ENCODE measurements around the gene USP46.

USP46 gene, protein sequence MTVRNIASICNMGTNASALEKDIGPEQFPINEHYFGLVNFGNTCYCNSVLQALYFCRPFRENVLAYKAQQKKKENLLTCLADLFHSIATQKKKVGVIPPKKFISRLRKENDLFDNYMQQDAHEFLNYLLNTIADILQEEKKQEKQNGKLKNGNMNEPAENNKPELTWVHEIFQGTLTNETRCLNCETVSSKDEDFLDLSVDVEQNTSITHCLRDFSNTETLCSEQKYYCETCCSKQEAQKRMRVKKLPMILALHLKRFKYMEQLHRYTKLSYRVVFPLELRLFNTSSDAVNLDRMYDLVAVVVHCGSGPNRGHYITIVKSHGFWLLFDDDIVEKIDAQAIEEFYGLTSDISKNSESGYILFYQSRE

DNA sequence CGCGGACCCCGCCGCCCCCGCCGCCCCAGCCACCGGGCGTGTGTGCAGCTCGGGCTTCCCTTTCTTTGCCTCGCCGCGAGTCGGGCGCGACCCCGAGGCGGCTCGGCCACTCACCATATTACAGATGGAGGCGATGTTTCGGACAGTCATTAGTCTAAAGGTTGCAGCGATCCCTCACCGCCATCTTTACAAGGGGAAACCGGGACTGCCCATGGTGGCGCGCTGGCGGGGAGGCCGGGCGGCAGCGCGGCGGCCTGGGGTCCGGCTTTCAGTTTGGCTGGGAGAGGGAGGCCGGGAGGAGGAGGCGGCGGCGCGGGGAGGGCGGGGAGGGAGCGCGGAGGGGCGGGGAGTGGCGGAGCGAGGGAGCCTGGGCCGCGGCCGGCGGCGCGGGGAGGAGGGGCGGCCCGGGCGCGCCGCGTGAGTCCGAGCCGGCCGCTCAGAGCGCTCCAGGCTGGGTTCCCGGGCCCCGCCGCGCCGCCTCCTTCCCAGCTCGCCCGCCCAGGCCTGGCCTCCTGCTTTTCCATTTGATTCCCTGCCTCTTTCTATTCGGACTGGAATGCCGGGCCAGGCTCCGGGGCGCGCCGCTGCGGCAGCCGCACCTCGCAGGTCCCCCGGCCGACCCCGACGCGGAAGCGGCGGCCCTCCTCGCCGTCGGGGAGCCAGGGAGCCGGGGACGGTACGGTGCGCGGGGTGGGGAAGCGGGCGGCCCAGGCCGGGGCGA is at the start of gene USP46:
Gene USP46 (minus strand): TSS at position 301 of the 721 bp plus-strand sequence. CDS start 151 bp downstream, at position 150.
- peak; percentile 33 to 41 for DNase-seq (ENCODE audit: low read depth in 2 of 2)

DNA sequence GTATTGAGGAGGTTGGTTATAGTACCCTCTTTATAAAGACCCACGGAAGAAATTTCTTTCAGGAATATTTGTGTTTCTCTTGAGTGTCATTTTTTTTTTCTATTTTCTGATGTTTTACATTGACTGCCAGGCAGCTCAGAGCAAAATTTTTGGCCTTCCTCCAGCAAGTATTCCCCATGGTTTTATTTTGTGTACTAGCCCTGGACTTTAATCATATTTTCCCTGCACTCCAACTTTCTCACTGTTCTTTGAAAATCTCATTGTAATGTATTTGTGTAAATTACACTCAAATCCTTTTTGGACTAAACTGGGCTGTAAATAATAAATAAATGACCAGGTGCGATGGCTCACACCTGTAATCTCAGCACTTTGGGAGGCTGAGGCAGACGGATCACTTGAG is 45.6 kb upstream of the USP46 start:
- DNase-seq (ENCODE audit: low read depth in 2 of 2) = no peak

DNA sequence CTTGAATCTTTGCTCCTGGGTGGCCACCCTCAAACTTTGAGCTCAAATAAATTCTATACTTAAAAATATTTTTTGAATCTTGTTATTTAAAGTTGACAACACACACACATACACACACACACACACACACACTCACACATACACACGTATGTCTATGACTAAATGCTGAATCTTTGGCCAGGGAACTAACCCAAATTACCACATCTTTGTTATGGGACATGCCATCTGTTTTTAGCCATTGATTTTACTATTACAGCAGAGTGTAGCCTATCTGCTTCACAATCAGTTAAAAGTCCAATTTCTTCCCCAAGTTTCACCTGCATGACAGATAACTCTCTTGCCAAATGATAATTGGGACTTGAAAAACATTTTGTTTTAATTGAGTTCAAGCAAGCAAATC is 45.0 kb upstream of the USP46 start:
- no peak for DNase-seq (ENCODE audit: low read depth in 2 of 2)

DNA sequence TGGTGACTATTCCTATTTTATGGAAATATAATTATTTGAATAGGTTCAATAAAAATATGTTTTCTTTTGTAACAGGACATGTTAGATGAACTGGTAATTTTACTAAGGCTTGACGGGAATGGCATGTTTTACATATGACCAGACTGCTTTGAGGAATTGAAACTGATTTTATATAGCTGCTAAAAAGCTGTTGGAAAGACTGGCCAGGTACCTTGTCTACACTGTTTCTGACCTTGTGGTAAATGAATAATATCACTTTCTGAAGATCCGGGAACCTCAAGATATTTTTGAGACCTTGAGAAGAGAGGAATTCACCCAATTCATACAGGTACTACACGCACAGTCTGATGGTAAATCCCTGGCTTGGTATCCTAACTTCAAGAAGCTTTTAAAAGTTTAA is 42.1 kb upstream of the USP46 start:
- DNase-seq (ENCODE audit: low read depth in 2 of 2) = no peak

DNA sequence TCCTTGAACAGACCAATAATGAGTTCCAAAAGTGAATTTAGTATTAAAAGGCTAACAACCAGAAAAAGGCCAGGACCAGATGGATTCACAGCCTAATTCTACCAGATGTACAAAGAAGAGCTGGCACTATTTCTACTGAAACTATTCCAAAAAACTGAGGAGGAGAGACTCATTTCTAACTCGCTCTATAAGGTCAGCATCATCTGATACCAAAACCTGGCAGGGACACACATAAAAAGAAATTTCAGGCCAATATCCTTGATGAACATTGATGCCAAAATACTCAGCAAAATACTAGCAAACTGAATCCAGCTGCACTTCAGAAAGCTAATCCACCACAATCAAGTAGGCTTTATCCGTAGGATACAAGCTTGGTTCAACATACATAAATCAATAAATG is 35.8 kb upstream of the USP46 start:
- DNase-seq (ENCODE audit: low read depth in 2 of 2) = no peak

DNA sequence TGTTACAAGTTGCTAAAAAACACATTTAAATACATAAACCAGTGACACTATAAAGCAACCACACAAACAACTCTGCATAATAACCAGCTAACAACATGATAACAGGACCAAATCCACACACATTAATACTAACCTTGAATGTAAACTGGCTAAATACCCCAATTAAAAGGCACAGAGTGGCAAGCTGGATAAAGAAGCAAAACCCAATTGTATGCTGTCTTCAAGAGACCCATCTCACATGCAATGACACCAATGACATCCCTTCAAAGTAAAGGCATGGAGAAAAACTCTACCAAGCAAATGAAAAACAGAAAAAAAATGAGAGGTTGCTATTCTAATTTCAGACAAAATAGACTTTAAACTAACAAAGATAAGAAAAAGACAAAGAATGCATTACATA is 34.4 kb upstream of the USP46 start:
- DNase-seq (ENCODE audit: low read depth in 2 of 2) = no peak

DNA sequence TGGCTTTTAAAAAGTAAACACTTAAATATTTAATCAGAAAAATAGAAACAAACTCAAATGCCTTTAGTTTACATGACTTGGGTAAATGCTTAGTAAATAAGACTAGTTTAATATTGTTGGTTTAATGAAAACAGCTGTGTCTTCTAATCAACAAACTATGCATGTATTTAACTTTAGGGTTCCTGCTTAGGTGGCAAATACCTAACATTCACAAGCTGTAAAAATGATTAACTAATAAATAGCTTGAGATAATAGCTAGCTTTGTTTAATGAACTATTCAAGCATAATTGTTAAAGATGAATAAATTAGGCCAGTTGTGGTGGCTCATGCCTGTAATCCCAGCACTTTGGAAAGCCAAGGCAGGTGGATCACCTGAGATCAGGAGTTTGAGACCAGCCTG is 30.0 kb upstream of the USP46 start:
- DNase-seq (ENCODE audit: low read depth in 2 of 2) = no peak

DNA sequence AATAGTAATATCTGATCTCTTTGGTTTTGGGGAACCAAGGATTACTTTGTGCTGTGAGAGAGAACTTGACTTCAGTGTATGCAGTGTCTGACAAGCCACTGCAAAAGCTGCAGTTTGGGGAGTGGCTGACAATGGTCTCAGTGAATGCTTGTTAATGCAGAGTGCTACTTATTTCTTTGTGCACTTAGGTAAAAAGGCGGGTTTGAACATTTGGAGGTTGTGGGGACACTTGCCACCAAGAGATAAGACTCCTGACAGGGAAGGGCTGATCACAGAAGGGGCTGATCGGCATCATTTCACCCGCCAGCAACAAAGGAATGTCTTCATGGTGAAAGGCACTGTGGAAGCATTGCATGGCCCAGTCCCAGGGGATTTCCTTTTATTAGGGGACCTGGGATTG is 28.6 kb upstream of the USP46 start:
- no peak for DNase-seq (ENCODE audit: low read depth in 2 of 2)

DNA sequence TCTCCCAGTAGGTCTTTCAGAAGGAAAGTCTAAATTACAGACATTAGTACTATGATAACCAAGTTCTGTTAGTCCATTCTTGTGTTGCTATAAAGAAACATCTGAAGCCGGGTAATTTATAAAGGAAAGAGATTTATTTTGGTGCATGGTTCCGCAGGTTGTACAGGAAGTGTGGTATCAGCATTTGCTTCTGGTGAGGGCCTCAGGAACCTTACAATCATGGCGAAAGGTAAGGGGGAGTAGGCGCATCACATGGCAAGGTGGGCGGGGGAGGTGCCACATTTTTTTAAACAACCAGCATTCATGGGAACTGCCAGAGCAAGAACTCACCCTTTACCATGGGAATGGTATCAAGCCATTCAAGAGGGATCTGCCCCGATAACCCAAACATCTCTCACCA is 26.2 kb upstream of the USP46 start:
- DNase-seq (ENCODE audit: low read depth in 2 of 2) = no peak

DNA sequence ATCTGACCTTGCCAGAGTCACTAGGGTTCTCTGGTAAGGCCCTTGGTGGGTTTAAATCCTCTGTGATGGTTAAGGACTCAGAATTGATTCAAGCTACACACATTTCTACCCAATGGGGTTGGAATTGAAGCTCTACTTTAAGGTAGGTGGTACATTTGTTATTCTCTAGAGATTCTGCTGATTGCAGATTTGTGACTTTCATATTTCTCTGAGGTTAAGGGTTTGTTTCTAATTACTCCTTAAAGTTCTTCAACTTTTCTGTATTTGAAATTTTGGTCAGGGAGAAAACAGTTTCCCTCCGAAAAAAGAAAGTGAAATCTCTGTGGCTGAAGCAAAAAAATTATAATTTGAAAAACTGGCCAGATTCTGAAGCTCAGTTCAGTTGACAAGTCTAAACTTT is 25.8 kb upstream of the USP46 start:
- no peak for DNase-seq (ENCODE audit: low read depth in 2 of 2)

DNA sequence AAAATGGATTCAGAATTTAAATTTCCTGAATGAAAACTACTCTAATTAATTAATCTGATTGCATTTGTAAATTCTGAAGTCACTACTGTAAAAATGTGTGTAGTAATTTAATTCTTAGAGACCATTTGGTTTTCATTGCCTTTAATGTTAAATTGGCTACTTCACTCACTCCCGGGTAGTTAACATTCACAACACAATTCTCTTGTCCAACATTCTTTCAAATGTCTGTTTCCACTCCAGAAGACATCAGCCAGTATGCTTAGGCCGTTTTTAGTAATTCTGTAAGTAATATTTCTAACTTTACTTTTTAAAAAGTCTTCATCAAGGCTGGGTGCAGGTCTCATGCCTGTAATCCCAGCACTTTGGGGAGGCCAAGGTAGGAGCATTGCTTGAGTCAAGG is 21.3 kb upstream of the USP46 start:
- no peak for DNase-seq (ENCODE audit: low read depth in 2 of 2)

DNA sequence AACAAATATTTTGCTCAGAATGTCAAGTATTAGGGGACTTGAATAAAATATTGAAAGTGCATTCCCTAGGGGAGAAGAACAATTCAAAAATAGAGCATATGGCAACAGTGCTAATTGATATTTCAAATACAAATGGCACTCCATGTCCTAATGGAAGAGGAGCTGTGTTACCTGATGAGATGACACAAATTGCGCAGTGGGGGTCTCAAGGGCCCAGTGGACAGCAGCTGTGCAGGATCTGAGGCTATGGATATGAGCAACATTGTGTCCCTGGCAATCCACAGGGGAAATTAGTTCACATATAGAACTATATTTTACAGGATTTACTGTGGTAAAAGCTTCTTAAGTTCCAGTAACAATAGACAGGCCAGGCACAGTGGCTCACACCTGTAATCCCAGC is 17.4 kb upstream of the USP46 start:
- no peak for DNase-seq (ENCODE audit: low read depth in 2 of 2)

DNA sequence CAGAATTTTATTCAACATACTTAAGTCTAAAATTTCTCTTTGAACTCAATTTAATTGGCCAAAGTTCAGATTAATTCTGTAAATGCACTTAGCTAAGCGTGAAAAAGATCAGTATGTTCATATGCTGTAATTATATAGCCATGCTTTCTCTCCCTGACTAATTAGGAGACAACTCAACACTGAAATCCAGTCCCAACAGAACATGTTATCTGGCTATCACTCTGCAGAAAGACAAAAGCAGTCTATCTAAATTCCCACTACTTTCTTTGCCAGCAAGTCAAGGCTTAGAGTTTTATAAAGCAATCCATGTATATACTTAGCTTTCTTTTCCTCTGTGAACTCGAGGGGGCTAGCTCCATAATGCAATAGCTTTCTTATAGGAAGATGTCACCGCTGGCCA is 16.0 kb upstream of the USP46 start:
- DNase-seq (ENCODE audit: low read depth in 2 of 2) = no peak

DNA sequence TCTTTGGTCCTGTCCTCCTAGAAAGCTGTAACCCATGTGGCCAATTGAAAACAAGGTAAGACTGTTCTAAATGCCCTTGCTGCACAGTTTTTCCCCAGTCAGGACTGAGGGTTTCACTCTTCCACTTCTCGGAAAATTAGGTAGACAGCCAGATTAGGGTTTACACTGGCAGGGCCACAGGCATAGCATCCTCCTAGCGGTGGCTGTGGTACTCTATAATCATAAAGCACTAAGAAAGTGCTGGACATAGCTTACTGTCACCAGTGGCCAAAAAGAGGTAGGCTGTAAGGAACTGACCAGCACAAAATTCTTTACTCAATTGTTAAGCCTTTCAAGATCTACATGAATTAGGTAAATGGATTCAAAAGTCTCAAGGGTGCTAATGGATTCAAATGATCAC is 11.6 kb upstream of the USP46 start:
- no peak for DNase-seq (ENCODE audit: low read depth in 2 of 2)

DNA sequence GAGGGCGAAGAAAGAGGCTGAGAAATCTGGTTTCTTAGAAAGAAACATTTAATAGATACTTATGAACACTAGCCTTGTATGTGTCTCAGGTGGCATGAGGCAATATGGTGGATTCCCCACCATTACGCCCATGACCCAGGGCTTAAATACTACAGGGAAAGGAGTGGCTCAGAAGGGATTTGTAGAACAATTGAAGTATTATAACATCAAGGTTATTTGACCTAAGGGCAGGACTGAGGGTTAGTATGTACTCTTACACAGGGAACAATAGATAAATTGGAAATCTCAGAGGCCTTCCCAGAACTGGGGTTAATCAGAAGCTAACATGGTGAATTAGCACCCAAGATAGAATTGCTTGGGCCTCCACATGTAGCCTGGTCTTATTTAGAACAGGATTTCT is 11.0 kb upstream of the USP46 start:
- DNase-seq (ENCODE audit: low read depth in 2 of 2) = no peak

DNA sequence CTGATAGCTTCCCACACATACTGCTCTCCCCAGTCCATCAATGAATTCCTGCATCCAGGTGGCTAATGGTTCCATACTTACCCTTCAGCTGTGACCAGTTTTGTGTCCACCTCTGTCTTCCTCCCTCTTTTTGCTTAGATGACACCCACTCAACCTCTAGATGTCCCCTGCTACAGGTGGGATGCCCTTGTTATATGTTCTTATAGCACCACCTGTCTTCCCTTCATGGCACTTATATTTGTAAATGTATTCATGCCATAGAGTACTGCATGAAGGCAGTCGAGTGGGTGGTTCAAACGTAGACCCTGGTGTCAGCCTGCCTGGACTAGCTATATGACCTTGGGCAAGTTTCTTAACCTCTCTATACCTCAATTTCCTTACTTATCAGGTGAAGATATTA is 6.5 kb upstream of the USP46 start:
- no peak for DNase-seq (ENCODE audit: low read depth in 2 of 2)

DNA sequence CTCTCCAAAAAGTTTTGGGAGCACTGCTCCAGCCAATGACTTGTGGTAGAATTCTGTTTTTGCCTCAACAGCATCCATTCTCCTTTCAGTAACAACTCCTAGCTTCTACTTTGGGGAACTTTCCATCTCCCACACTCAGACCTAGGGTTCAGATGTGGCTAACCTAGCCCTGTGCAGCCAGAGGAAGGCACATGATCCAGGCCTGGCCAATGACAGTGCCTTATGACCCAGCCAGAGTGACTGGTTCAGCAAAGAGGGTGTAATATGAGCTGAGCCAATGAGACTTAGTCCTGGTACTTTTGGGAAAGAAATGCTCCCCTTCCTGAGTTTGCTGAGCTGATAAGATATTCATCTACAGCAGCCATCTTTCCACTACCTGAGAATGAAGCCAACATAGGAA is 5.4 kb upstream of the USP46 start:
- DNase-seq (ENCODE audit: low read depth in 2 of 2) = no peak

DNA sequence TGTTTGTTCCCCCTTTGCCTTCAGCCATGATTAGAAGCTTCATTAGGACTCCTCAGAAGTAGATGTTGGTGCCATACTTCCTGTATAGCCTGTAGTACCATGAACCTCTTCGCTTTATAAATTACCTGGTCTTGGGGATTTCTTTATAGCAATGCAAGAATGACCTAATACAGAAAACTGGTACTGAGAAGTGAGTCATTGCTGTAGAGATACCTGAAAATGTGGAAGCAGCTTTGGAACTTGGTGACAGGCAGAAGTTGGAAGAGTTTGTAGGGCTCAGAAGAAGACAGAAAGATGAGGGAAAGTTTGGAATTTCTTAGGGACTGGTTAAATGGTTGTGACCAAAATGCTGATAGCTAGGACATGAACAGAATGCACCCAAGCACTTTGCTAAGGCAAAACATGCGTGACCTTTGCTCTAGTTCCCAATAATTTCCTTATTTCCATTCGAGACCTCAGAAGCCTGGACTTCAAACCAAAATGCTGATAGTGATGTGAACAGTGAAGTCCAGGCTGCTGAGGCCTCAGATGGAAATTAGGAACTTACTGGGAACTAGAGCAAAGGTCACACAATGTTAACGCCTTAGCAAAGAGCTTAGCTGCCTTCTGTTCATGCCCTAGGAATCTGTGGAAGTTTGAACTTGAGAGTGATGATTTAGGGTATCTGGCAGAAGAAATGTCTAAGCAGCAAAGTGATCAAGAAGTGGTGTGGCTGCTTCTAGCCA is 3.0 kb upstream of the USP46 start:
- DNase-seq (ENCODE audit: low read depth in 2 of 2) = no peak

DNA sequence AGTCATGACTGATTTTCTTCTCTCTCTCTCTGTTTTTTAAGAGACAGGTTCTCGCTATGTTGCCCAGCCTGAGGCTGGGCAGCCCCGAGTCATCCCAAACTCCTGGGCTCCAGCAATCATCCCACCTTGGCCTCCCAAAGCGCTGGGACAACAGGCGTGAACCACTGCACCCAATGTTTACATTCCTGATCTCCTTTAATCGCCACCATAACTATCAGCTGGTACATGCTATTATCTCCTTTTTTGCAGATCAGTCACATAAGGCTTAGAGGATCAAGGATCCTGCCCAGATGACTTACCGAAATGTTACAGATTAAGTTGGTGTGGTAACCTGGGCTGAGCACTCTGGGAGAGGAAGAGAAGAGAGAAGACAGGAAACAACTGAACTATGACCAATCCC is 1.5 kb upstream of the USP46 start:
- DNase-seq (ENCODE audit: low read depth in 2 of 2) = no peak

DNA sequence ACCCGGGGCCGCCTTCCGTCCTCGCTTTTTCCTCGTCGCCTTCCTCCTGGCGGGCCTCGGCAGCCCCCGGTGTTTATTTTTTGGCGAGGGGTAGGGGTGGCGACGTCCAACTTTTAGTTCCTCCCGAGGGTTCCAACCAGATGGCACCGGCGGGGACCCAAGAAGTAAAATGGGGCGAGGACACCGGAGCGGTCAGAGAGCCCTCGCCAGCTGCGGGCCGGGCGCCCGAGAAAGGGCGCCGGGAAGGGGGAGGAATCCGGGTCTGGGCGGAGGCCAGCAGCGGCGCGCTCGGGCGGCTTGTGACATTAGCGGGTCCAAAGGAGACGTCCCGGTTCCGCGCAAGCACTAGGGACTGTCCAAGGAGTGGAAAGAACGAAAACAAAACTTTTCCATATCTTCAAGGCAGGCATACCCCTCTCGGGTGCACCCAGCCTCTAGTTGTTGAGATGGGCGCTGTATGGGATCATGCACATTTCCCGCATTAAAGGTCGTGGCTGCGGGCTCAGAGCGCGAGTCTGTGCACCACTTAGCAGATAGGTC is 691 bp upstream of the USP46 start:
- no peak for DNase-seq (ENCODE audit: low read depth in 2 of 2)

DNA sequence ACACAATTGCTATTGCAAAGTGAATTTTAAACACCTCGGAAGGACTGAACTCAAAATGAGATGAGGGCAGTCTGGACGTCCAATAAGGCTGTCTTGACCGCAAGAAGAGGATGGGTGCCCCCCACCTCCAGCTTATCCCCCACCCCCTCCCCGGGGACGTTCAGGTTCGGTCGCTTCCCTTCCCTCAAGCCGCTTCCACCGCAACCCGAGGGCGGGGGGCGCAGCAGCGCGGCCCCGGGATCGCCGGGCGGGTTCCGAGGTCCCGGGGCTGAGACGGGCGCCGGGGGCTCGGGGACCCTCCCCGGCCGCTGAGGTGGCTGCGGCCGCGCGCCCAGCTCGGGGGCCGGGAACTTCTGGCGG is 480 bp downstream of the USP46 start:
- DNase-seq (ENCODE audit: low read depth in 2 of 2) = no peak

DNA sequence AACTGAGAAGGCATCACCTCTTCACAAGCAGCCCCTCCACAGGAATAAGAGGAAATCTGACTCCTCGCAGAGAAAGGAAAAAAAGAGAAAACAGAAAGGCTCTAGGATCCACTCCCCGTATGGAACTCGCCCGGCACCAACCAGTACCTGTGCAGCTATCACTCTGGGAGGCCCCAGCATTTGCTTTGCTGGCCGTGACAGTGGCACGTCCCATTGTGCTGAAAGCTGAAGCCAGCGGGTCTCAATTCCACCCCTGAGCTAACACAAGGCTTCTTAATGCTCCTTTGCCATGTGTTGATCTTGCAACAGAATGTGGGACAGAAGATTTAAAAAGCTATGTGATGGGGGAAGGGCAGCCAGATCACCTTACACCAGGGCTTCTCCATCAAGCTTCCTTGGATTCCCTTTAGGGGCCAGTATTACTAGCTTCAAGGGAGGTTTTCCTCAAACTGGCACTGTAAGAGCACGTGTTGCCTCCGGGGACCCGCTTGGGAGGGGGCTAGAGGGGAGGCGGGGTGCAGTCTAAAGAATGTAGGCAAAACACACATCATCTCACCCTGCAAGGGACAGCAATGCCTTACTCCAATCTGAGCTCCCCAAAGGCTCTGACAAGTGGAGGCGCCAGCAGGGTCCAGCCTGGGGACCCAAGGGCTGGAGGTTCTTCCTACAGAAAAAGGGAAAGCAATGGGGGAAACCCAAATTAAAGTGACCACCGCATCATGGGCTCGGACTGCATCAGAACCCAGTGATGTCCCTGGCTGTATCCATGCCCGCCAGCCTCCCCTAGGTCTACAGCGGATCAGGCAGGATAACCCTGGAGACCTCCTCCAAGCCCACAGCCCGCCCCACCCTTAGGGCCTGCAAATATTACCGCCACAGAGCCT is 1.2 kb downstream of the USP46 start:
- DNase-seq (ENCODE audit: low read depth in 2 of 2) = no peak
